Measurements from ENCODE around the gene LMTK3. TPM values are rescaled to one million over a fixed set of nuclear protein-coding genes. Genes with fewer than 3 reads are reported as not detected.
A peak's percentile ranks its signal among the peaks of the same experiment; 100 is the strongest.

Gene LMTK3
- total and polyA plus RNA-seq, 9 of the 15 experiments (the other 6 are each of a cell fraction or from before 2014, with no cell fraction given) = 0.35 to 12.3 (median 2.0) TPM; not detected in 2

DNA sequence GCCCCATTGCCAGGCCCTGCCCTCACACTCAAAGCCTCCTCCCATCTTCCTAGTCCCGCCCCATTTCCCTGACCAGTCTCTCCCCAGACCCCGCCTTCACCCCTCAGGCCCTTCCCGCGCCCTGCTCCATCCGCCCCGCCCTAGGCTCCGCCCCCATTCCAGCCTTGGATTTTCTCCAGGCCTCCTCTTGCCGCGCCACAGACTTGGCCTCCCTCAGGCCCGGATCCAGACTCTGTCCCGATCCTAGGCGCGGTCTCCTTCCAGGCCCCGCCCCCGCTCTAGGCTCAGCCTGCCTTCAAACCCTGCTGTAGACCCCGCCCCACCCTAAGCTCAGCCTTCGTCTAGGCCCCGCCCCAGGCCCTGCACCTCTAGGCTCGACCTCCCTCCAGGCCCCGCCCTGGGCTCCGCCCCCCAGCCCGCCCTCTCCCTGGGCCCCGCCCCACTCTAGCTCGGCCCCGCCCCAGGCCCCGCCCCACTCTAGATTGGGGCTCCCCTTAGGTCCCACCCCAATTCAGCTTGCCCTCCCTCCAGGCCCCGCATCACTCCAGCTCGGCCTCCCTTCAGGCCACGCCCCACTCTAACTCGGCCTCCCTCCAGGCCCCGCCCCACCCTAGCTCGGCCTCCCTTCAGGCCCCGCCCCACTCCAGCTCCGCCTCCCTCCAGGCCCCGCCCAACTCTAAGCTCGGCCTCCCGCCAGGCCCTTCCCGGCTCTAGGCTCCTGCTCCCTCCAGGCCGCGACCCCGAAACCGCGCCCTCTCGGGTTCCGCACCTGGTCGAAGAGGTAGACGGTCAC lies 18.5 kb downstream of the LMTK3 start (continued):
- TF ChIP-seq POLR2B (IDR thresholded peaks at IDR 0.05; ENCODE audit: low read depth, partially characterized antibody) (peak; percentile 69), RBFOX2 (IDR thresholded peaks at IDR 0.05; ENCODE audit: low read depth, low read length) (peak; percentile 79), COPS2 (conservative IDR thresholded peaks at IDR 0.05) (no peak), ZNF197 (CRISPR knock-in tag; IDR thresholded peaks at IDR 0.05; ENCODE audit: low read depth) (no peak), ZNF41 (CRISPR knock-in tag; conservative IDR thresholded peaks at IDR 0.05) (no peak), SUPT5H (IDR thresholded peaks at IDR 0.05) (peak; percentile 74), EGR1 (conservative IDR thresholded peaks at IDR 0.05) (peak; percentile 52; the same call in 1 of the 2 replicates), RBM17 (IDR thresholded peaks at IDR 0.05; ENCODE audit: borderline replicate concordance, low read depth, low read length) (no peak), ATF7 (IDR thresholded peaks at IDR 0.05) (peak; percentile 38; the same call in 1 of the 2 replicates), ZBTB7A (IDR thresholded peaks at IDR 0.05; ENCODE audit: borderline replicate concordance, control insufficient read depth, low read depth, low read length) (peak; percentile 17; the same call in 1 of the 2 replicates), CREB1 (IDR thresholded peaks at IDR 0.05) (peak; percentile 38; the same call in 1 of the 2 replicates), CREB1 (CRISPR knock-in tag; IDR thresholded peaks at IDR 0.05) (no peak), ZBED1 (IDR thresholded peaks at IDR 0.05) (peak; percentile 92), SMAD3 (CRISPR knock-in tag; conservative IDR thresholded peaks at IDR 0.05) (no peak)
- TF ChIP-seq, protein P1, sequence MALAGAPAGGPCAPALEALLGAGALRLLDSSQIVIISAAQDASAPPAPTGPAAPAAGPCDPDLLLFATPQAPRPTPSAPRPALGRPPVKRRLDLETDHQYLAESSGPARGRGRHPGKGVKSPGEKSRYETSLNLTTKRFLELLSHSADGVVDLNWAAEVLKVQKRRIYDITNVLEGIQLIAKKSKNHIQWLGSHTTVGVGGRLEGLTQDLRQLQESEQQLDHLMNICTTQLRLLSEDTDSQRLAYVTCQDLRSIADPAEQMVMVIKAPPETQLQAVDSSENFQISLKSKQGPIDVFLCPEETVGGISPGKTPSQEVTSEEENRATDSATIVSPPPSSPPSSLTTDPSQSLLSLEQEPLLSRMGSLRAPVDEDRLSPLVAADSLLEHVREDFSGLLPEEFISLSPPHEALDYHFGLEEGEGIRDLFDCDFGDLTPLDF (CRISPR knock-in tag; IDR thresholded peaks at IDR 0.05) = 0 out of 2 replicates have a peak, but pooled peaks have one; percentile 71
- TF ChIP-seq, protein P2, sequence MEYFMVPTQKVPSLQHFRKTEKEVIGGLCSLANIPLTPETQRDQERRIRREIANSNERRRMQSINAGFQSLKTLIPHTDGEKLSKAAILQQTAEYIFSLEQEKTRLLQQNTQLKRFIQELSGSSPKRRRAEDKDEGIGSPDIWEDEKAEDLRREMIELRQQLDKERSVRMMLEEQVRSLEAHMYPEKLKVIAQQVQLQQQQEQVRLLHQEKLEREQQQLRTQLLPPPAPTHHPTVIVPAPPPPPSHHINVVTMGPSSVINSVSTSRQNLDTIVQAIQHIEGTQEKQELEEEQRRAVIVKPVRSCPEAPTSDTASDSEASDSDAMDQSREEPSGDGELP (CRISPR knock-in tag; IDR thresholded peaks at IDR 0.05; ENCODE audit: borderline replicate concordance) = peak; percentile 60; the same call in 1 of the 2 replicates
- TF ChIP-seq, protein P3, sequence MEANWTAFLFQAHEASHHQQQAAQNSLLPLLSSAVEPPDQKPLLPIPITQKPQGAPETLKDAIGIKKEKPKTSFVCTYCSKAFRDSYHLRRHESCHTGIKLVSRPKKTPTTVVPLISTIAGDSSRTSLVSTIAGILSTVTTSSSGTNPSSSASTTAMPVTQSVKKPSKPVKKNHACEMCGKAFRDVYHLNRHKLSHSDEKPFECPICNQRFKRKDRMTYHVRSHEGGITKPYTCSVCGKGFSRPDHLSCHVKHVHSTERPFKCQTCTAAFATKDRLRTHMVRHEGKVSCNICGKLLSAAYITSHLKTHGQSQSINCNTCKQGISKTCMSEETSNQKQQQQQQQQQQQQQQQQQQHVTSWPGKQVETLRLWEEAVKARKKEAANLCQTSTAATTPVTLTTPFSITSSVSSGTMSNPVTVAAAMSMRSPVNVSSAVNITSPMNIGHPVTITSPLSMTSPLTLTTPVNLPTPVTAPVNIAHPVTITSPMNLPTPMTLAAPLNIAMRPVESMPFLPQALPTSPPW (CRISPR knock-in tag; IDR thresholded peaks at IDR 0.05) = peak; percentile 69
- TF ChIP-seq, protein P4, sequence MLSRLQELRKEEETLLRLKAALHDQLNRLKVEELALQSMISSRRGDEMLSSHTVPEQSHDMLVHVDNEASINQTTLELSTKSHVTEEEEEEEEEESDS (CRISPR knock-in tag; IDR thresholded peaks at IDR 0.05) = no peak
- TF ChIP-seq, protein P5, sequence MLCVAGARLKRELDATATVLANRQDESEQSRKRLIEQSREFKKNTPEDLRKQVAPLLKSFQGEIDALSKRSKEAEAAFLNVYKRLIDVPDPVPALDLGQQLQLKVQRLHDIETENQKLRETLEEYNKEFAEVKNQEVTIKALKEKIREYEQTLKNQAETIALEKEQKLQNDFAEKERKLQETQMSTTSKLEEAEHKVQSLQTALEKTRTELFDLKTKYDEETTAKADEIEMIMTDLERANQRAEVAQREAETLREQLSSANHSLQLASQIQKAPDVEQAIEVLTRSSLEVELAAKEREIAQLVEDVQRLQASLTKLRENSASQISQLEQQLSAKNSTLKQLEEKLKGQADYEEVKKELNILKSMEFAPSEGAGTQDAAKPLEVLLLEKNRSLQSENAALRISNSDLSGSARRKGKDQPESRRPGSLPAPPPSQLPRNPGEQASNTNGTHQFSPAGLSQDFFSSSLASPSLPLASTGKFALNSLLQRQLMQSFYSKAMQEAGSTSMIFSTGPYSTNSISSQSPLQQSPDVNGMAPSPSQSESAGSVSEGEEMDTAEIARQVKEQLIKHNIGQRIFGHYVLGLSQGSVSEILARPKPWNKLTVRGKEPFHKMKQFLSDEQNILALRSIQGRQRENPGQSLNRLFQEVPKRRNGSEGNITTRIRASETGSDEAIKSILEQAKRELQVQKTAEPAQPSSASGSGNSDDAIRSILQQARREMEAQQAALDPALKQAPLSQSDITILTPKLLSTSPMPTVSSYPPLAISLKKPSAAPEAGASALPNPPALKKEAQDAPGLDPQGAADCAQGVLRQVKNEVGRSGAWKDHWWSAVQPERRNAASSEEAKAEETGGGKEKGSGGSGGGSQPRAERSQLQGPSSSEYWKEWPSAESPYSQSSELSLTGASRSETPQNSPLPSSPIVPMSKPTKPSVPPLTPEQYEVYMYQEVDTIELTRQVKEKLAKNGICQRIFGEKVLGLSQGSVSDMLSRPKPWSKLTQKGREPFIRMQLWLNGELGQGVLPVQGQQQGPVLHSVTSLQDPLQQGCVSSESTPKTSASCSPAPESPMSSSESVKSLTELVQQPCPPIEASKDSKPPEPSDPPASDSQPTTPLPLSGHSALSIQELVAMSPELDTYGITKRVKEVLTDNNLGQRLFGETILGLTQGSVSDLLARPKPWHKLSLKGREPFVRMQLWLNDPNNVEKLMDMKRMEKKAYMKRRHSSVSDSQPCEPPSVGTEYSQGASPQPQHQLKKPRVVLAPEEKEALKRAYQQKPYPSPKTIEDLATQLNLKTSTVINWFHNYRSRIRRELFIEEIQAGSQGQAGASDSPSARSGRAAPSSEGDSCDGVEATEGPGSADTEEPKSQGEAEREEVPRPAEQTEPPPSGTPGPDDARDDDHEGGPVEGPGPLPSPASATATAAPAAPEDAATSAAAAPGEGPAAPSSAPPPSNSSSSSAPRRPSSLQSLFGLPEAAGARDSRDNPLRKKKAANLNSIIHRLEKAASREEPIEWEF (CRISPR knock-in tag; IDR thresholded peaks at IDR 0.05) = no peak
